Measurements from ENCODE around the gene OR52N1. TPM values are rescaled to one million over a fixed set of nuclear protein-coding genes. Genes with fewer than 3 reads are reported as not detected.

OR52N1 gene
- not detected for total RNA-seq

GRCh38 chr11:5791165-5791564 is at the start of gene OR52N1:
Gene OR52N1, minus strand, starts transcription at chr11:5791265. Its CDS starts 2,449 bp downstream, at chr11:5788816.

GRCh38 chr11:5808500-5809121 is 17.5 kb upstream of the OR52N1 start, which contains the start of gene OR52N2:
Gene OR52N2, plus strand, starts transcription at chr11:5808924. Its CDS starts 11,412 bp downstream, at chr11:5820336.

DNA sequence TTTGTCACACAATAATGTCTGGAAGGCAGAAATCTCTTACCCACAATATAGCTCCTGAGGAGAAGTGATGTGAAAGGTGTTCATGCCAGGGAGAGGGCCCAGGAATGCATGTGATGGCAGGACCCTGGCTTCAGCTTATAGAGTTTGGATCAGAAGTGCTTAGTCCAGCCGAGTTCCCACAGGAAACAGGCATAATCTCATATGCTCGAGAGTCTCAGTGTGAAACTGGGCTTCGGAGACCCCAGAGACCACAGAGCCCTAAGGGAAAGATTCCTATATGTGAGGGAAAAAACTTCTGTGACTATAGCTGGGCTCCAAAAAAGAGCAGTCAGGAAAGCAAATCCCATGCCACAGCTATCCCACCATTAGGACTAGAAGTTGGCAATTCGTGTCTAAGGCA is 7.8 kb downstream of the OR52N1 start, which contains the start of gene OR52N5:
Gene OR52N5, minus strand, starts transcription at position 101 of the 400 bp plus-strand sequence. CDS start 4,721 bp downstream, outside the sequence.

DNA sequence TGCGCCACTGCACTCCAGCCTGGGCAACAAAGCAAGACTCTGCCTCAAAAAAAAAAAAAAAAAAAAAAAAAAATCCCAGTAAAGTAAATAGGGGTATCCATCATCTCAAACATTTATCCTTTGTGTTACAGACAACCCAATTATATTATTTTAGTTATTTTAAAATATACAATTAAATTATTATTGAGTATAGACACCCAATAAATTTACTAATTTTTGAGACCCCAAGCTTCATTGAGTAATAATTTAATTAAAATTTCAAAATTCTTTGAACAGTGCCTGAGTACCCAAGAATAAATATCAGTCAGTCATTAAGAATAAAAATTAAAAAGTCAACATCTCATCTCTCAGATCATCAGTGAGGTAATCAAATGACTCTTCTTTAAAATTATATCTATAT is 37.1 kb downstream of the OR52N1 start, which contains the start of gene OR52N4:
Gene OR52N4, plus strand, starts transcription at position 301 of the 400 bp plus-strand sequence. CDS start 498 bp downstream, outside the sequence.

Other genes starting within 250 kb of the OR52N1 start
- gene OR52H1, start 242.7 kb downstream of the OR52N1 start, total RNA-seq = 2.3 TPM
- gene OR52B6, start 210.4 kb downstream of the OR52N1 start, total RNA-seq = not detected
- 19.2 TPM for gene TRIM6, start 194.6 kb downstream of the OR52N1 start, total RNA-seq
- 8.1 TPM for gene TRIM34, start 166.3 kb downstream of the OR52N1 start, total RNA-seq
- gene TRIM5, start 106.2 kb downstream of the OR52N1 start, total RNA-seq = 37.5 TPM
- 22.4 TPM for gene TRIM22, start 101.5 kb downstream of the OR52N1 start, total RNA-seq
- gene OR56B1, start 54.8 kb downstream of the OR52N1 start, total RNA-seq = not detected
- gene OR52N4, start 37.0 kb downstream of the OR52N1 start, total RNA-seq = not detected
- not detected for gene OR52N5, start 7.9 kb downstream of the OR52N1 start, total RNA-seq
- not detected for gene OR52N2, start 17.7 kb upstream of the OR52N1 start, total RNA-seq
- gene OR52E6, start 50.6 kb upstream of the OR52N1 start, total RNA-seq = not detected
- gene OR52E8, start 66.4 kb upstream of the OR52N1 start, total RNA-seq = not detected
- not detected for gene OR52E4, start 89.4 kb upstream of the OR52N1 start, total RNA-seq
- not detected for gene OR52E5, start 101.9 kb upstream of the OR52N1 start, total RNA-seq
- not detected for gene OR56A3, start 151.0 kb upstream of the OR52N1 start, total RNA-seq
- not detected for gene OR56A5, start 177.2 kb upstream of the OR52N1 start, total RNA-seq
- gene OR52L1, start 195.7 kb upstream of the OR52N1 start, total RNA-seq = not detected
- not detected for gene OR56A4, start 215.7 kb upstream of the OR52N1 start, total RNA-seq
- gene OR56A1, start 239.5 kb upstream of the OR52N1 start, total RNA-seq = 0.12 TPM

All from metanephros (tissue), 1 donor.